Activated CD8-positive, alpha-beta memory T cell treated with anti-CD3 and anti-CD28 coated beads for 48 hours (primary cell): ENCODE results near the gene ITM2C.

Experiments used
- DNase-seq, 3 experiments: peaks; one replicate each; pipeline ENCODE4 v3.0.0-alpha.2; 2020; ENCODE audit warnings: low read depth in 2 of 3, low spot score in 2 of 3

The ITM2C gene

DNA sequence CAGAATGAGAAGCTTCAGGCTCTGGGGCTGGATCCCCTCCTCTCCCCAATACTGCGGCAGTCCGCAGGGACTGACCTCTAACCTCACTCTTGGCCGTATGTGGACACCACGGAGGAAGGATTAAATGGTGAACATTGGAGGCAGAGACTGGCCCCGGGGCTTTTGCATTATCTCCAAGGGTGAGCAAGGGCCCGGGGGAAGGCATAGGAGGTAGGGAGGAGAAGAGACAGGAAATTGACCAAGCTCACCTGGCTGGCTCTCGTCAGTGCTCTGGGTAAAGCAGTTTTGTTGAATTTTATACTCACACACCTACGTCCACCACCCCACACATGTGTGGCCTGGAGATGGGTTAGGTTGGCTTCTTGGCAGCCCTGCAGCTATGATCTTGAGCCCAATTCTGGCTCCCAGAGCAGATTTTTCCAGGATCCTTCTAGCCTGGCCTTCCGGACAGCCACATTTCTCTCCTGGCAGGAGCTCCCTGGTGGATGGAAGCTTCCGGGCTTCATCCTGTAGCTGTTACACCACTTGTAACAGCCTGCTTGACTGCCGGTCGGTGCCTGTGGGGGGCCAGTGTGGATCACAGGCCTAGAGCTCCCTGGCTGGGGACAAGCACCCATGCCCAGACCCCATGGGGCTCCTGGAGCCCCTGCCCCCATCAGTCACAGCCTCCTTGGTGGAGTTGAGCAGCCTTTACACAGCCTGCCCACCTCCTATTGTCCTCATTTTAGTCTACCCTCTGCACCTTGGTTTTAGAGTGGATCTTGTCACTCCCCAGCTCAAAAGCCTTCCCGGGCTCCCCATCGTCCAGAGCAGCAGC lies 7.6 kb downstream of the ITM2C start:
- DNase-seq: no peak

DNA sequence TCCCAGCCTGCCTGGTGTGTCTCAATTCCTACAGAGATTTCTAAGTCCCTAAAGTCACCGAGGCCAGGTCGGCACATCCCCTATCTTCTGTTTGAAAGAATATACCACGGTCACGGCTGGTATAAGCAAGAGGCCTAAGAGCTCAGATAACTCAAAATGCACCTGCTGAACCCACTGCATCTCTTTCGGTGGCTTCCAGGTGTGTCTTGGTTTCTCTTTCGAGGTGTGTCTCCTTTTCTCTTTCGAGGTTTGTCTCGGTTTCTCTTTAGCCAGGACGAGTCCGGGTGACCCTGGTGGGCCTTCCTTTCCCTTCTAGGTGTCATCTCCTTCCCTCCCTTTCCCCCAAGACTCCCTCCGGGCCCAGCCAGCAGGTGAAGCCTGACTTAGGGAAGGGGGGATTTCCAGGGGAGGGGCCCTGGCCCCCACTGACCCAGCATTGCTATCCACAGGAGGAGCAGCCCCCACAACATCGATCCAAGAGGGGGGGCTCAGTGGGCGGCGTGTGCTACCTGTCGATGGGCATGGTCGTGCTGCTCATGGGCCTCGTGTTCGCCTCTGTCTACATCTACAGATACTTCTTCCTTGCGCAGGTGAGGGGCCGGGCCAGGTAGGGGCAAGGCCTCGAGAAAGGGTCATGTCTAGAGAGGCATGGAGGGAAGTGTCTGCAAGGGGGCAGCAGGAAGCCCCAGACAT lies 8.4 kb downstream of the ITM2C start:
- no peak for DNase-seq

DNA sequence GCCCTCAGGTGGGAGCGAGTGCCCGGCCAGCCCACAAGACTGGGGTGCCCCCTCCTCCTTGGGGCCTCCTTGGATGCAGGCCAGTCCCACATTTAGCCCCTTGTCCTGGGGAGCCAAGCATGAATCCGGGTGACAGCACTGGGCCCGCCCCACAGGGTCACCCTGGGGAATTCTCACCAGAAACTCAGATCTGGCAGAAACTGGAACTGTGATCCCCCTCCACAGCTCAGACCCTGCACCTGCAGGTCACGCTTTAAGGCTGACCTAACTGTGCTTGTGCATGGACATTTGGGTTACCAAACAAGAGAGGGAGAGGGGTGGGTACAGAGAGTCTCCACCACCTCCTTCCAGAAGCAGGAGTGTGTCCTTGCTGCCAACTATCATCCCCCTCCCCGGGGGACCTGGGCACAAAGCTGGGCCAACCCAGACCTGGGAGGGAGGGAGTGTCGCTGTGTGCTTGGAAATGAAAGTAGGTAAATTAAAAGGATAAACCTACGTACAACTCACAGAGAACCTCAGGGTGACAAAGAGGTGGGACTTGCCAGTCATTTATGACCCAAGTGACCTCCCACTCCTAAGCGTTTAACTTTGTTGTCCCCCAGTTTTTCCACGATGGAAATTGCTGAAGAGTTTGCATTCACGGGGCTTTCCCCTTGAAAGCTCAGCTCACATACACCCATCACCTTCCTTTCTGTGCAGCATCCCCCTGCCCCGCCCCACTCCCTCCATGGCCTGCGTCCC lies 9.1 kb downstream of the ITM2C start:
- DNase-seq: no peak

DNA sequence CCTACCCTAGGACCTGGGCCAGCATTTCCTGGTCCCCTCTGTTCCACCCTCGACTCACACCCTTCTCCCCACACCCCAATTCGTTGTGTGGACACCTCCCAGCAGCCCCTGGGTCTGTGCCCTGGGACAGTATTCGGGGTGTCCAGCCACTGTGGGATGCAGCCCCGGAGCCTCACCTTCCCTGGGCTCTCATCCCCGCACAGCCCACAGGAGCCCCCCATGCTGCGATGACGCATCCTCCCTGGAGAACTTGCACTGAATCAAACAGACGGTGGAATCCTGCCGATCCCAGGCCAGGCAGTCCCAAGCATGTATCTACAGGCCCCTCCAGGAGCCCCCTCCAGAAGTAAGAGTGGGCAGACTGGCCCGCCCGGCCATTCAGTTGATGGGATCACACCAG lies 9.7 kb downstream of the ITM2C start:
- DNase-seq: no peak

DNA sequence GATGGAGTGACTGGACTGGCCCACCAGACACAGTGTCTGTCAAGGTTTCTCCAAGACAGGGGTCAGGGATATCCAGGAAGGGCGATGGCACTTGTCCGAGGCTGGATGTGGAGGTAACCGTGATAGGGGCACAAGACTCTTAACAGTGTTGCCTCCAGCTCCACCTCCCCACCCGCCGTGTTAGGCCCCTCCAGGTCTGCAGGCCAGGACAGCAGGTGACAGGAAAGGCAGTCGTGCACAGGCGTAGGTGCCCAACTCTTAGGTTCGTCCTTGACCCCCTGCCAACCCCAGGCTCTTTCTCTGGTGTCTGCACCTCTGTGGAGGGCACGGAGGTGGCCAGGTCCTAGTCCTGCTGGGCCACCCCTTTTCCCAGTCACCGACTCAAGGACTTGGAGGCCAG lies 10.1 kb downstream of the ITM2C start:
- no peak for DNase-seq

DNA sequence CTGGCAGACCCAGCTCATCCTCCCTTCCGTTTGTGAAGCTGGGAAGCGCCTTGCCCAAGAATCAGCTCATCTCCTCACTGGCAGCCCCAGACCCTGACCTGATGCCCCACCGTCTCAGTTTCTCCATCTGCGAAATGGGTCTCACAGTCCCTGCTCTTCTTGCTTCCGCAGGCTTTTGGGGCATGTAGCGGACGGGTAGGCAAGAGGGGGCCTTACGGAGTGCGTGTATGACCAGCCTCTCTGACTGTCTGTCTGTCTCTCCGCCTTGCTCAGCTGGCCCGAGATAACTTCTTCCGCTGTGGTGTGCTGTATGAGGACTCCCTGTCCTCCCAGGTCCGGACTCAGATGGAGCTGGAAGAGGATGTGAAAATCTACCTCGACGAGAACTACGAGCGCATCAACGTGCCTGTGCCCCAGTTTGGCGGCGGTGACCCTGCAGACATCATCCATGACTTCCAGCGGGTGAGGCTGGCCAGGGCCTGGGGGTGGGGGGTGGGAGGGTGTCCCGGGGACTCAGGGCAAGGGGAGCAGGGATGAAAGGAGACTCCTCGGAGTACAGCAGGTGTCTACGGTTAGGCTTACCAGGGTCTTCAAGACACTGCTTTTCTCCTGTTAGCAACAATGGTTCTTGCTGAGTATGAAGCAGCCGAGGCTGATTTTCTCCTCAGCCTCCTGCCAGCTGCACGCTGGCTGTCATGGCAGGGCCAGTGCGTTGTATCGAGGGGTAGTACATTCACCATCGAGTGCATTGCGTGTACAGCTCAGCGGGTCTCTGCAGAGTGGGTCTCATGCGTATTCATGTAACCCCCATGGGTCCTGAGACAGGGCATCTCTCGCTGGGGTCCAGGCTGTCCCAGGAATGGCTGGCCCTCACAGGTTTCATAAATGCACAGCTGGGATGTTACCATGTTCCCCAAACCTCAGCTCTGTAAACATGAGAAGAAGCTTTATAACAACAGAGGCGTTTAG lies 10.9 kb downstream of the ITM2C start:
- no peak for DNase-seq

DNA sequence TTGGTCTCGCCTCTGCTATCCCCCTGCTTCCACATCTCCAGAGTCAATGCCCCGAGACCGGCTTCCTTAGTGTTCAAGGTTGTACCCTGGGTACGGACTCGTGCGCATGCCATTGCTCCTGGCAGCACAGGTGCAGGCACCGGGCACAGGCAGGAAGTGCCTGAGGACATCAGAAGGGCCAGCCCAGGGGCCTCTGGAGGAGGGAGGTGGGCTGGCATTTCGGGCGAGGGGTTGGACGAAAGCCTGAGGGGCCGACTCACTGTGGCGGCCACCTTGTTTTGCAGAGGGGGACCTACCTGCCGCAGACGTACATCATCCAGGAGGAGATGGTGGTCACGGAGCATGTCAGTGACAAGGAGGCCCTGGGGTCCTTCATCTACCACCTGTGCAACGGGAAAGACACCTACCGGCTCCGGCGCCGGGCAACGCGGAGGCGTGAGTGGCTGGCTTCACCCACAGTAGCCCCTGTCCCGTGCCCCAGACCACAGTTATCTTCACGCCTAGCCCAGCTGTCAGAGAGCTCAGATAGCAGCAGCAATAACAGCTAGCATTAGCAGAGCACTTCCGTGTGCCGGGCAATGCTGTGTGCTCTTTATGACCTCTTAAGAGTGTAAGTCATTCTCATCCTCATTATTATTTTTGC lies 12.5 kb downstream of the ITM2C start:
- DNase-seq: no peak

DNA sequence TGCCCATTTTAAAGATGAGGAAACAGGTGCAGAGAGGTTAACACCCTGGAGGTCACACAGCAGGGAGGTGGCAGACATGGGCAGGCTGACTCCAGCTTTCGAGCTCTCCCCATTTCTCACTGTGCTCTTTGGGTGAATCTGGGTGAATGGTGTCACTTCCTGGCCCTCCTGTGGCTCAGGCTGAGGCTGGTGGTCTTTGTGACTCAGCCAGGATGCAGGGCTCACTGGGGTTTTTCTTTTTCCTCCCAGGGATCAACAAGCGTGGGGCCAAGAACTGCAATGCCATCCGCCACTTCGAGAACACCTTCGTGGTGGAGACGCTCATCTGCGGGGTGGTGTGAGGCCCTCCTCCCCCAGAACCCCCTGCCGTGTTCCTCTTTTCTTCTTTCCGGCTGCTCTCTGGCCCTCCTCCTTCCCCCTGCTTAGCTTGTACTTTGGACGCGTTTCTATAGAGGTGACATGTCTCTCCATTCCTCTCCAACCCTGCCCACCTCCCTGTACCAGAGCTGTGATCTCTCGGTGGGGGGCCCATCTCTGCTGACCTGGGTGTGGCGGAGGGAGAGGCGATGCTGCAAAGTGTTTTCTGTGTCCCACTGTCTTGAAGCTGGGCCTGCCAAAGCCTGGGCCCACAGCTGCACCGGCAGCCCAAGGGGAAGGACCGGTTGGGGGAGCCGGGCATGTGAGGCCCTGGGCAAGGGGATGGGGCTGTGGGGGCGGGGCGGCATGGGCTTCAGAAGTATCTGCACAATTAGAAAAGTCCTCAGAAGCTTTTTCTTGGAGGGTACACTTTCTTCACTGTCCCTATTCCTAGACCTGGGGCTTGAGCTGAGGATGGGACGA lies 13.2 kb downstream of the ITM2C start:
- peak in 1 of 3 experiments; percentile 62 for DNase-seq

DNA sequence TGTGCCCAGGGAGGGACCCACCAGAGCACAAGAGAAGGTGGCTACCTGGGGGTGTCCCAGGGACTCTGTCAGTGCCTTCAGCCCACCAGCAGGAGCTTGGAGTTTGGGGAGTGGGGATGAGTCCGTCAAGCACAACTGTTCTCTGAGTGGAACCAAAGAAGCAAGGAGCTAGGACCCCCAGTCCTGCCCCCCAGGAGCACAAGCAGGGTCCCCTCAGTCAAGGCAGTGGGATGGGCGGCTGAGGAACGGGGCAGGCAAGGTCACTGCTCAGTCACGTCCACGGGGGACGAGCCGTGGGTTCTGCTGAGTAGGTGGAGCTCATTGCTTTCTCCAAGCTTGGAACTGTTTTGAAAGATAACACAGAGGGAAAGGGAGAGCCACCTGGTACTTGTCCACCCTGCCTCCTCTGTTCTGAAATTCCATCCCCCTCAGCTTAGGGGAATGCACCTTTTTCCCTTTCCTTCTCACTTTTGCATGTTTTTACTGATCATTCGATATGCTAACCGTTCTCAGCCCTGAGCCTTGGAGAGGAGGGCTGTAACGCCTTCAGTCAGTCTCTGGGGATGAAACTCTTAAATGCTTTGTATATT lies 14.0 kb downstream of the ITM2C start:
- DNase-seq: no peak

DNA sequence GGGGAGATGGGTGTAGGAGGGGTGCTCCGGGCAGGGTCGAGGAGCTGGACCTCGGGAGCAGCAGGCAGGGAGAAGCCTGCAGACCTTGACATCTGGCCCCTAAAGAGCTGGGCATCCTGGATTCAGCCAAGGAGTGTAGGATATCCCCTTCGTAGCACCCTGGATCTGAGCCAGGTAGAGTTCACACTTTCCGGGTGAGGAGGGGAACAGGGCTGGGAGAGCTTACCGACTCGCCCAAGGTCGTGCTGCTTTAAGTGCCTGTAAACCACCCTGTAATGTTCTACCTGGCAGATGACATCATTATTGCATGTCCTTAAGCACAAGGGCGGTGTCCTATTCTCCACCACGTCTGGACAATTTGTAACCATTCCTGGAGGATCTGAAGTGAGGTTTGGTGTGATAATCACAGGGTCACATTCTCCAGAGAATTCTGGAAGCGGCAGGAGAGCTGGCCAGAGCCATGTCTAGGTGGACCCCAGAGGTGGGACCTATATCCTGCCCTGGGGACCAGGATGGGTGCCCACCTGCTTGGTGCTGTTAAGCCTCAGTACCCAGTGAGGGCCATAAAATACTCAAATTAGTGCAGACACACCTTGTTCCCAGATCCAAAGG lies 14.6 kb downstream of the ITM2C start:
- DNase-seq: no peak

DNA sequence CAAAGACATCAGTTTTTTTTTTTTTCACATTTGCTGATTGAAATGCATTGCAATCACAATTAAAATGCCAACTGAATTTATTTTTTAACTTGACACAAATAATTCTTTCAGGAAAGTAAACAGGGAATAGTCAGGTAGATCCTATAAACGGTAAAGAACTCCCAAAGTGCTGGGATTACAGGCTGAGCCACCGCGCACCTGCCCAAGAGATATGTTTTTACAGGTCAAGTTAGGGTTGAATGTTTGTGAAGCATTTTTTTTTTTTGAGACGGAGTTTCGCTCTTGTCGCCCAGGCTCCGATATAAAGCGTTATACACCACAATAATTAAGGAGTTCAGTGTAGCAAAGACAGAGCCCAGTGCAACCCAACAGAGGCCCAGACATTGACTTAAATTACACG lies 15.1 kb downstream of the ITM2C start:
- no peak for DNase-seq

DNA sequence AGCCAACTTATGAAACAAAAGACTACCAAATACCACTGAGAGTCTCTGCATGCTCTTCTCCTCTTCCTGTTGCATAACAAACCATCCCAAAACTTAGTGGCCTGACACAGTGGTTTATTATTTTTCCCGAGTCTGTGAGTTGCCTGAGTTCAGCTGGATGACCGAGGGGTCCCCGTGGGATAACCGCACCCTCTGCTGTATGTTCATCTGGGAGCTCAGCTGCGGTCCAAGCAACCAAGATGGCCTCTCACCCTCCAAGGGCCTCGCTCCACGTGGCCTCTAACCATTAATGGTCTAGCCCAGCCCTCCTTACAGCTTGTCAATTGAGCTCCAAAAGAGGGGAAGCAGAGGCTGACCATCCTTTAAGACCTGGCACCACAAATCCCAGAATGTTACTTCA lies 17.1 kb downstream of the ITM2C start:
- no peak for DNase-seq

DNA sequence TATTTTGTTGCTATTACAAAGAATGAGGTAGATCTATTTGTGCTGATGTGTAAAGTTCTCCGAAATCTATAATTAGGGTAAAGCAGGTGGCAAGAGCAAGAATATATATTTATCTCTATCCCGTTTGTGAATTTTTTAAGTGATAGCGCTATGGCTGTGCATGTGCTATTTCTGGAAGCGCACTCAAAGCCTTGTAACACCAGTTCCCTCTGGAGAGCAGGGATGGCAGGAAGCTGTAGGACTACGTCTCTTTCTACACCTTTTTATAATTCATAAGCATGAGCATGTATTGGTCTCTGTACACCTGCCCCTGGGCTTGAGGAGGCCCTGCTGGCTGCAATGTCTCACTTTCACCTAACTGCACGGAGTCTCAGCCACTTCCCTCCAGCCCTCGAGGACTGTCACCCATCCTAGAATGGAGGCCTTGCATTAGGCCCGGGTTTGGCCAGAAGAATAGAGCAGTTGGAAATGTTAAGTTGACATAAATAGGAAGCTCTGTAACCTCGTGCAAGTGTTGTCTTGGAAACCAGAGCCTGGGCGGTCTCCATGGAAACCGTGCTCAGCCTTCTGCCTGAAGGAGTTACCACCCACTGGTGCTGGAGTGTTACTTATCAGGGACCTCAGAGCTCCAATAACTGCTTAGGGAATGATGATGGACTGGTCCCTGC lies 20.9 kb downstream of the ITM2C start:
- no peak for DNase-seq

DNA sequence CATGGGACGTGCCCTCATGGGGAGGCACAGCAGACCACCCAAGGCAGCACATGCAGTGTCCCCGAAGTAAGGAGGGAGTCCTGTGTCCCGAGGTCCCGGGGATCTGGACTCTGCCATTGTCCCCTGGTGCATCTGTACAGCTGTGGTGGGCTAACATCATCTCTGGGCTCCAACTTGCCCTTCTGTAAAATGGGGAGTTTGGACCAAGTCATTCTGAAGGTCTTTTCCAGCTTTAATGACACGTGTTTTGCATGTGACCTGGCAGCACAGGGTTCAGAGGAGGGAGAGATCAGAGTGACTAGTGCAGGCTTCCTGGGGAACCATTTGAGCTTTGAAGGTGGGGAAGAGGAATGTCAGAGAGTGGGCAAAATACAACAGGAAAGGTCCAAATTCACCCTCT lies 21.5 kb downstream of the ITM2C start:
- no peak for DNase-seq

DNA sequence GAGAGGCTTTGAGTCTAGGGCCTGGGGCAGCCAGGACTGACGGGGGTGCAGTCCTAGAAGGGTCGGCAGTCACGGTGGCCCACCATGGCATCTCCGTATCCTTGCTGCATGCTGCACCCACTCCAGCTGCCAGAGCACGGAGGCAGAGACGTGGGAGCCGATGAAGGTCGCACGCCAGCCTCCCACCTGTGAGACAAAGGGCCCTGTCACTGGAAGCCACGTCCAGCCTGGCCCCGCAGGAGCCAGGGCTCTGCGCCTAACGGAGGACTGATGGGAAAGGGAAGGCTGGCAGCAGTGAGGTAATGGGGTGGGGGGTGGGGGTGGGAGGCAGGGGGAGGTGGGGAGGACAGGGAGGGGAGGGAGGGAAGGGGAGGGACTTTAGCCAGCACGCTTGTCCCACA lies 21.9 kb downstream of the ITM2C start:
- DNase-seq: no peak

DNA sequence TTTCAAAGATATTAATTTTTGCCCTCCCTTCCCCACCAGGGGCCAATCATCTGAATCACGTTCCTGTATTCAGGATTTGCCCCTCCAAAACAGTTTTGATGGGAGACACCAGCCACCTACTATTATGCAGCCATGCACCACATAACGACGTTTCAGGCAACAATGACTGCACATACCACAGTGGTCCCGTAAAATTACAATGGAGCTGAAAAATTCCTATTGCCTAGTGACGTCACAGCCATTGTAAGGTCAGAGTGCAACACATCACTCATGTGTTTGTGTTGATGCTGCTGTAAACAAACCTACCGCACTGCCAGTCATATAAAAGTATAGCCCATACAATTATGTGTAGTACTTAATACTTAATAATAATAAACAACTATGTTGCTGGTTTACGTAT lies 22.6 kb downstream of the ITM2C start:
- no peak for DNase-seq

DNA sequence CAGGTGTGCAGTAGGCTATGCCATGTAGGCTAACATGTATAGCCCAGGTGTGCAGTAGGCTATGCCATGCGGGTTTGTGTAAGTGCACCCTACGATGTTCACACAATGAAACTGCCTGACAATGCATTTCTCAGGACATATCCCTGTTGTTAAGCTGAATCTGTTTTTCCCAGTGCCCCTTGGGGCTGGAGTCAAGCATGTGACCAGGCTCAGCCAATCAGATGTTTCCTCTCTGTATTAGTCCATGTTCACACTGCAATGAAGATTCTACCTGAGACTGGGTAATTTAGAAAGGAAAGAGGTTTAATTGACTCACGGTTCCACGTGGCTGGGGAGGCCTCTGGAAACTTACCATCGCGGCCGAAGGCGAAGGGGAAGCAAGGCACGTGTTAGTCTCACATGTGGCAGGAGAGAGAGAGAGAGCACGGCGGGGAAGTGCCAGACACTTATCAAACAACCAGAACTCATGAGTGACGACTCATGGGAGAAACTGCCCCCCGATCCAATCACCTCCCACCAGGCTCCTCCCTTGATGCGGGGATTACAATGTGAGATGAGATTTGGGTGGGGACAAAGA lies 24.2 kb downstream of the ITM2C start:
- no peak for DNase-seq
